ENCODE results near the gene SORL1. TPM values are rescaled to one million over a fixed set of nuclear protein-coding genes. Genes with fewer than 3 reads are reported as not detected.

The SORL1 gene
- total RNA-seq (ENCODE audit: low replicate concordance), result 45.6 and 46.0 TPM in 2 replicates

GRCh38 chr11:121451986-121452608 lies at the start of gene SORL1:
SORL1 (plus strand) TSS chr11:121452314; CDS start chr11:121452332, 18 bp downstream.
- Histone ChIP-seq H3K36me3 (no peaks in the 10 kb centered on the region), H3K9me3 (ENCODE audit: low read depth) (no peaks in the 10 kb centered on the region), H3K9ac (peak within 1 kb of the TSS; percentile 55), H3K79me2 (ENCODE audit: low read depth) (peaks cover 49% of the 10 kb centered on the region), H2AFZ (replicated peaks) (peak within 1 kb of the TSS; percentile 98), H3K4me2 (peak within 1 kb of the TSS; percentile 94), H3K27ac (no peak within 1 kb of the TSS), H3K4me1 (peaks cover 36% of the 10 kb centered on the region), H3K4me3 (peak within 1 kb of the TSS; percentile 95), H4K20me1 (ENCODE audit: low read depth) (peaks cover 17% of the 10 kb centered on the region), H3F3A (ENCODE audit: low read depth) (peaks cover 5% of the 10 kb centered on the region), H3K27me3 (peaks cover 8% of the 10 kb centered on the region)
- peaks cover 23% of the 10 kb centered on the region for H3K27me3 Mint-ChIP-seq (ENCODE audit: insufficient read depth, low read depth)
- TF ChIP-seq CTCF (IDR thresholded peaks at IDR 0.05), result peak; percentile 66
- TF ChIP-seq EZH2 (IDR thresholded peaks at IDR 0.05), result no peak
- peaks cover 2% of the 10 kb centered on the region for H3K9me3 Mint-ChIP-seq
- H3K4me3 Mint-ChIP-seq, result peak within 1 kb of the TSS; percentile 92
- DNase-seq (ENCODE audit: low spot score), result peak; percentile 95
- H3K36me3 Mint-ChIP-seq, result no peaks in the 10 kb centered on the region
- H3K4me1 Mint-ChIP-seq, result peaks cover 31% of the 10 kb centered on the region
- H3K27ac Mint-ChIP-seq, result peak within 1 kb of the TSS; percentile 54

GRCh38 chr11:121405646-121406045 lies 46.5 kb upstream of the SORL1 start:
- no peaks in the 10 kb centered on the region for H3K27me3 Mint-ChIP-seq (ENCODE audit: insufficient read depth, low read depth)
- peaks cover 25% of the 10 kb centered on the region for H3K4me1 Mint-ChIP-seq
- no peaks in the 10 kb centered on the region for H3K79me2 ChIP-seq (ENCODE audit: low read depth)
- no peaks in the 10 kb centered on the region for H3K27me3 ChIP-seq
- DNase-seq (ENCODE audit: low spot score), result no peak
- H3F3A ChIP-seq (ENCODE audit: low read depth), result peaks cover 19% of the 10 kb centered on the region
- H3K36me3 Mint-ChIP-seq, result no peaks in the 10 kb centered on the region
- H3K27ac Mint-ChIP-seq, result no peak overlapping the region
- peaks cover 7% of the 10 kb centered on the region for H3K36me3 ChIP-seq
- H2AFZ ChIP-seq (replicated peaks), result no peak overlapping the region
- H3K4me2 ChIP-seq, result no peak overlapping the region
- H4K20me1 ChIP-seq (ENCODE audit: low read depth), result no peaks in the 10 kb centered on the region
- no peak overlapping the region for H3K27ac ChIP-seq
- no peak for TF ChIP-seq EZH2phosphoT487 (IDR thresholded peaks at IDR 0.05)
- no peak for TF ChIP-seq EZH2 (IDR thresholded peaks at IDR 0.05)
- TF ChIP-seq CTCF (IDR thresholded peaks at IDR 0.05), result no peak
- H3K9ac ChIP-seq, result no peak overlapping the region
- H3K9me3 ChIP-seq (ENCODE audit: low read depth), result peaks cover 5% of the 10 kb centered on the region
- no peak overlapping the region for H3K4me3 ChIP-seq
- H3K9me3 Mint-ChIP-seq, result peaks cover 23% of the 10 kb centered on the region
- H3K4me3 Mint-ChIP-seq, result no peak overlapping the region
- peaks cover 22% of the 10 kb centered on the region for H3K4me1 ChIP-seq

- H3K4me2 ChIP-seq, result peak overlapping the region; percentile 13
- DNase-seq (ENCODE audit: low spot score), result peak; percentile 18
Measured at GRCh38 chr11:121406291-121406690, 45.8 kb upstream of the SORL1 start.

More at GRCh38 chr11:121406291-121406690, 45.8 kb upstream of the SORL1 start:
- H3K9me3 Mint-ChIP-seq, result peaks cover 20% of the 10 kb centered on the region
- TF ChIP-seq CTCF (IDR thresholded peaks at IDR 0.05), result no peak
- no peak for TF ChIP-seq EZH2phosphoT487 (IDR thresholded peaks at IDR 0.05)
- TF ChIP-seq EZH2 (IDR thresholded peaks at IDR 0.05), result no peak
- H3K36me3 ChIP-seq, result peaks cover 6% of the 10 kb centered on the region
- H3K79me2 ChIP-seq (ENCODE audit: low read depth), result no peaks in the 10 kb centered on the region
- H3K4me1 ChIP-seq, result peaks cover 22% of the 10 kb centered on the region
- H3F3A ChIP-seq (ENCODE audit: low read depth), result peaks cover 19% of the 10 kb centered on the region
- peaks cover 5% of the 10 kb centered on the region for H3K9me3 ChIP-seq (ENCODE audit: low read depth)
- no peak overlapping the region for H3K27ac Mint-ChIP-seq
- no peaks in the 10 kb centered on the region for H3K36me3 Mint-ChIP-seq
- no peak overlapping the region for H3K9ac ChIP-seq
- H3K27me3 ChIP-seq, result no peaks in the 10 kb centered on the region
- no peak overlapping the region for H2AFZ ChIP-seq (replicated peaks)
- H3K27me3 Mint-ChIP-seq (ENCODE audit: insufficient read depth, low read depth), result no peaks in the 10 kb centered on the region
- H3K27ac ChIP-seq, result no peak overlapping the region
- peaks cover 25% of the 10 kb centered on the region for H3K4me1 Mint-ChIP-seq
- no peak overlapping the region for H3K4me3 ChIP-seq
- no peaks in the 10 kb centered on the region for H4K20me1 ChIP-seq (ENCODE audit: low read depth)
- H3K4me3 Mint-ChIP-seq, result no peak overlapping the region
